ENCODE data around the gene REM2. TPM values are rescaled to one million over a fixed set of nuclear protein-coding genes. Genes with fewer than 3 reads are reported as not detected.
"Not testable (repeated sequence)": the region's sequence is repeated elsewhere in the genome, so short reads cannot be mapped to it uniquely, and the experiment has no call there.

REM2 gene
- total RNA-seq, 1 donor from 2014 or later = under 0.01 TPM

GRCh38 chr14:22910916-22911315 lies 27.9 kb downstream of the REM2 start:
- H3K36me3 ChIP-seq (ENCODE audit: control insufficient read depth in 3 of 3, insufficient read depth in 3 of 3, low read length in 3 of 3) = peaks cover 19 to 36% (median 28%) of the 10 kb centered on the region in 3 donors
- no peaks in the 10 kb centered on the region for H3K9me3 ChIP-seq (ENCODE audit: control insufficient read depth in 3 of 3, low read length in 3 of 3)
- H3K27ac ChIP-seq (ENCODE audit: low read depth, low read length) = no peak overlapping the region
- H3K4me1 ChIP-seq (ENCODE audit: control insufficient read depth in 3 of 3, insufficient read depth in 3 of 3, low read length in 3 of 3) = peaks cover 0 to 2% (median 1%) of the 10 kb centered on the region in 3 donors
- H3K4me3 ChIP-seq (ENCODE audit: low read length in 3 of 3) = no peak overlapping the region
- no peak overlapping the region for H3K9ac ChIP-seq (ENCODE audit: low read depth in 1 of 3, low read length in 3 of 3)
- no peaks in the 10 kb centered on the region for H3K27me3 ChIP-seq (ENCODE audit: control insufficient read depth in 3 of 3, insufficient read depth in 3 of 3, low read length in 3 of 3)

GRCh38 chr14:22914836-22915235 lies 31.8 kb downstream of the REM2 start:
- not testable (repeated sequence) for H3K4me3 ChIP-seq (ENCODE audit: low read length in 3 of 3); H3K9me3 ChIP-seq (ENCODE audit: control insufficient read depth in 3 of 3, low read length in 3 of 3); H3K27ac ChIP-seq (ENCODE audit: low read depth, low read length); H3K27me3 ChIP-seq (ENCODE audit: control insufficient read depth in 3 of 3, insufficient read depth in 3 of 3, low read length in 3 of 3); H3K9ac ChIP-seq (ENCODE audit: low read depth in 1 of 3, low read length in 3 of 3); H3K36me3 ChIP-seq (ENCODE audit: control insufficient read depth in 3 of 3, insufficient read depth in 3 of 3, low read length in 3 of 3)
- peaks cover 11 to 19% (median 11%) of the 10 kb centered on the region in 3 donors for H3K4me1 ChIP-seq (ENCODE audit: control insufficient read depth in 3 of 3, insufficient read depth in 3 of 3, low read length in 3 of 3)

- Histone ChIP-seq H3K27ac (ENCODE audit: low read depth, low read length) (no peak overlapping the region), H3K36me3 (ENCODE audit: control insufficient read depth in 3 of 3, insufficient read depth in 3 of 3, low read length in 3 of 3) (peaks cover 8 to 14% (median 11%) of the 10 kb centered on the region in 3 donors), H3K4me3 (ENCODE audit: low read length in 3 of 3) (no peak overlapping the region), H3K27me3 (ENCODE audit: control insufficient read depth in 3 of 3, insufficient read depth in 3 of 3, low read length in 3 of 3) (no peaks in the 10 kb centered on the region), H3K4me1 (ENCODE audit: control insufficient read depth in 3 of 3, insufficient read depth in 3 of 3, low read length in 3 of 3) (peaks cover 11 to 19% (median 11%) of the 10 kb centered on the region in 3 donors), H3K9ac (ENCODE audit: low read depth in 1 of 3, low read length in 3 of 3) (peak overlapping the region in 1 of 3 donors; percentile 10), H3K9me3 (ENCODE audit: control insufficient read depth in 3 of 3, low read length in 3 of 3) (no peaks in the 10 kb centered on the region)
Measured at GRCh38 chr14:22915886-22916521, 33.0 kb downstream of the REM2 start.

GRCh38 chr14:22918804-22919600 lies 36.0 kb downstream of the REM2 start, which contains the start of gene RBM23:
Gene RBM23 (minus strand): TSS chr14:22919149.
- Histone ChIP-seq H3K4me1 (ENCODE audit: control insufficient read depth in 3 of 3, insufficient read depth in 3 of 3, low read length in 3 of 3) (peaks cover 11 to 19% (median 11%) of the 10 kb centered on the region in 3 donors), H3K4me3 (ENCODE audit: low read length in 3 of 3) (peak within 1 kb of the TSS; percentile 83 to 97 (median 97)), H3K36me3 (ENCODE audit: control insufficient read depth in 3 of 3, insufficient read depth in 3 of 3, low read length in 3 of 3) (peaks cover 27 to 36% (median 31%) of the 10 kb centered on the region in 3 donors)

GRCh38 chr14:22919601-22919921 lies 36.5 kb downstream of the REM2 start:
- Histone ChIP-seq H3K27ac (ENCODE audit: low read depth, low read length) (peak overlapping the region; percentile 99), H3K27me3 (ENCODE audit: control insufficient read depth in 3 of 3, insufficient read depth in 3 of 3, low read length in 3 of 3) (no peaks in the 10 kb centered on the region), H3K36me3 (ENCODE audit: control insufficient read depth in 3 of 3, insufficient read depth in 3 of 3, low read length in 3 of 3) (peaks cover 32 to 38% (median 37%) of the 10 kb centered on the region in 3 donors), H3K9me3 (ENCODE audit: control insufficient read depth in 3 of 3, low read length in 3 of 3) (no peaks in the 10 kb centered on the region), H3K4me3 (ENCODE audit: low read length in 3 of 3) (peak overlapping the region; percentile 60 to 85 (median 73)), H3K9ac (ENCODE audit: low read depth in 1 of 3, low read length in 3 of 3) (peak overlapping the region; percentile 30 to 74 (median 62)), H3K4me1 (ENCODE audit: control insufficient read depth in 3 of 3, insufficient read depth in 3 of 3, low read length in 3 of 3) (peaks cover 11 to 19% (median 11%) of the 10 kb centered on the region in 3 donors)

More at GRCh38 chr14:22918804-22919600, 36.0 kb downstream of the REM2 start, which contains the start of gene RBM23:
- H3K9ac ChIP-seq (ENCODE audit: low read depth in 1 of 3, low read length in 3 of 3) = peak within 1 kb of the TSS; percentile 97 to 100 (median 98)
- H3K9me3 ChIP-seq (ENCODE audit: control insufficient read depth in 3 of 3, low read length in 3 of 3) = no peaks in the 10 kb centered on the region
- H3K27ac ChIP-seq (ENCODE audit: low read depth, low read length) = peak within 1 kb of the TSS; percentile 99
- no peaks in the 10 kb centered on the region for H3K27me3 ChIP-seq (ENCODE audit: control insufficient read depth in 3 of 3, insufficient read depth in 3 of 3, low read length in 3 of 3)

DNA sequence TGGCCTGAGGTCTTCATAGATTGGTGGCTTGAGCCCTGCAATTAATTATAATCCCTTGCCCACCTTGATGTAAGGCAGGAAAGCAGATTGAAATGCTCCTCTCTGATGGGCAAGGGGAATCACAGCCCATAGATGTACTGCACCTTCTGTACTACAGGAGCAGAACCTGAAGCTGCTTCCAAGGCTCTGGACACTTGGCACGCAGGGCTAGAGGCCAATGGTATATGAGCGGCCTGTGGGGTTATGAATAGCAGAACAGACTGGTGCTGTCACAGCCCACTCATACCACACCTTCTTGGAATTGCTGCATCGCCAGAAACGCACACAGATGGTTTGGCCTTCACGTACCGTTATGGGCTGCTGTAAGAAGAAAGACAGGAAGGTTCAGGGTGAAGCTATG lies 37.7 kb downstream of the REM2 start:
- peaks cover 35 to 44% (median 43%) of the 10 kb centered on the region in 3 donors for H3K36me3 ChIP-seq (ENCODE audit: control insufficient read depth in 3 of 3, insufficient read depth in 3 of 3, low read length in 3 of 3)
- H3K27ac ChIP-seq (ENCODE audit: low read depth, low read length) = no peak overlapping the region
- H3K9me3 ChIP-seq (ENCODE audit: control insufficient read depth in 3 of 3, low read length in 3 of 3) = no peaks in the 10 kb centered on the region
- H3K4me1 ChIP-seq (ENCODE audit: control insufficient read depth in 3 of 3, insufficient read depth in 3 of 3, low read length in 3 of 3) = peaks cover 11 to 19% (median 11%) of the 10 kb centered on the region in 3 donors
- H3K27me3 ChIP-seq (ENCODE audit: control insufficient read depth in 3 of 3, insufficient read depth in 3 of 3, low read length in 3 of 3) = no peaks in the 10 kb centered on the region
- H3K4me3 ChIP-seq (ENCODE audit: low read length in 3 of 3) = no peak overlapping the region
- no peak overlapping the region for H3K9ac ChIP-seq (ENCODE audit: low read depth in 1 of 3, low read length in 3 of 3)

DNA sequence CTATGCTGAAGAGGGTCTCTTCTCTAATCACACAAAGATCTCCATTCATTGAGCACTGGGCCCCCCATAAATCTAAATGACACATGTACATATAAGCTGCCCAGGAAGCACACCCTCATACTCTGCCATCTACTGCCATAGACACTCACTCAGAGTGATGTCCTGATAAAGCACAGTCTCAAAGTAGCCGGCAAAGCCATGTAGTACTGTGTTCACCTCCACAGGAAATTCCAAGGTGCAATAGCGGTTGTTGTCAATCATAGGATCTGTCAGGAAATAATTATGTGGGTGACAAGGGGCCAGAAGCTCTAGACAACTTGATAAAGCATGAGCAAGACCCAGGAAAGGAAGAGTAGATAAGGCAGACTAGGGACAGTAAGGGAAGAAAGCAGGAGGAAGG lies 39.3 kb downstream of the REM2 start:
- peaks cover 4 to 13% (median 9%) of the 10 kb centered on the region in 3 donors for H3K4me1 ChIP-seq (ENCODE audit: control insufficient read depth in 3 of 3, insufficient read depth in 3 of 3, low read length in 3 of 3)
- no peaks in the 10 kb centered on the region for H3K9me3 ChIP-seq (ENCODE audit: control insufficient read depth in 3 of 3, low read length in 3 of 3)
- no peaks in the 10 kb centered on the region for H3K27me3 ChIP-seq (ENCODE audit: control insufficient read depth in 3 of 3, insufficient read depth in 3 of 3, low read length in 3 of 3)
- H3K36me3 ChIP-seq (ENCODE audit: control insufficient read depth in 3 of 3, insufficient read depth in 3 of 3, low read length in 3 of 3) = peaks cover 43 to 54% (median 53%) of the 10 kb centered on the region in 3 donors
- H3K9ac ChIP-seq (ENCODE audit: low read depth in 1 of 3, low read length in 3 of 3) = no peak overlapping the region
- H3K27ac ChIP-seq (ENCODE audit: low read depth, low read length) = no peak overlapping the region
- no peak overlapping the region for H3K4me3 ChIP-seq (ENCODE audit: low read length in 3 of 3)

- H3K4me1 ChIP-seq (ENCODE audit: control insufficient read depth in 3 of 3, insufficient read depth in 3 of 3, low read length in 3 of 3) = peaks cover 10 to 21% (median 11%) of the 10 kb centered on the region in 3 donors
- peaks cover 44 to 56% (median 55%) of the 10 kb centered on the region in 3 donors for H3K36me3 ChIP-seq (ENCODE audit: control insufficient read depth in 3 of 3, insufficient read depth in 3 of 3, low read length in 3 of 3)
- H3K9me3 ChIP-seq (ENCODE audit: control insufficient read depth in 3 of 3, low read length in 3 of 3) = no peaks in the 10 kb centered on the region
- no peaks in the 10 kb centered on the region for H3K27me3 ChIP-seq (ENCODE audit: control insufficient read depth in 3 of 3, insufficient read depth in 3 of 3, low read length in 3 of 3)
- H3K9ac ChIP-seq (ENCODE audit: low read depth in 1 of 3, low read length in 3 of 3) = no peak overlapping the region
- H3K4me3 ChIP-seq (ENCODE audit: low read length in 3 of 3) = no peak overlapping the region
- no peak overlapping the region for H3K27ac ChIP-seq (ENCODE audit: low read depth, low read length)
Measured at GRCh38 chr14:22923746-22924145, 40.7 kb downstream of the REM2 start.

GRCh38 chr14:22925513-22925912 lies 42.5 kb downstream of the REM2 start:
- Histone ChIP-seq H3K4me3 (ENCODE audit: low read length in 3 of 3) (no peak overlapping the region), H3K9ac (ENCODE audit: low read depth in 1 of 3, low read length in 3 of 3) (no peak overlapping the region), H3K4me1 (ENCODE audit: control insufficient read depth in 3 of 3, insufficient read depth in 3 of 3, low read length in 3 of 3) (peaks cover 16 to 23% (median 20%) of the 10 kb centered on the region in 3 donors), H3K27me3 (ENCODE audit: control insufficient read depth in 3 of 3, insufficient read depth in 3 of 3, low read length in 3 of 3) (no peaks in the 10 kb centered on the region), H3K36me3 (ENCODE audit: control insufficient read depth in 3 of 3, insufficient read depth in 3 of 3, low read length in 3 of 3) (peaks cover 41 to 52% (median 51%) of the 10 kb centered on the region in 3 donors), H3K9me3 (ENCODE audit: control insufficient read depth in 3 of 3, low read length in 3 of 3) (no peaks in the 10 kb centered on the region), H3K27ac (ENCODE audit: low read depth, low read length) (no peak overlapping the region)

DNA sequence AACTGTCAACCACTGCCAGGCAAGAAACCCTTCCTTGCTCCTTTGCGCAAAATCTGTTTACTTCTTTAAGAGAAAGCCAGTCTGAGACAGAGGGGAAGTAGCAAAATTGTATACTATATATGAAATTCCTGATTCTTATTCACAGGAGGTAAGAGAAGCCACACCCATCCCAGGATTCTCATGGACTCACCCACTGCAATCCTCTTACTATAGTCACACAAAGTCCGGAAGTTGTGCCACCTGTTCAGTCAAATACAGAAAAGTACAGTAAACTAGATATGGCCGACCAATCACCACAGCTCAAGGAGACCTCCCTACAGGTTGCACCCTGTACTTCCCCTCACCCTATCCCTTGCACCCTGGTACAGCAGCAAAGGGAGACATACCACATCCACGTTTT lies 43.3 kb downstream of the REM2 start:
- Histone ChIP-seq H3K36me3 (ENCODE audit: control insufficient read depth in 3 of 3, insufficient read depth in 3 of 3, low read length in 3 of 3) (peaks cover 34 to 44% (median 43%) of the 10 kb centered on the region in 3 donors), H3K4me1 (ENCODE audit: control insufficient read depth in 3 of 3, insufficient read depth in 3 of 3, low read length in 3 of 3) (peaks cover 17 to 24% (median 21%) of the 10 kb centered on the region in 3 donors), H3K4me3 (ENCODE audit: low read length in 3 of 3) (no peak overlapping the region), H3K27ac (ENCODE audit: low read depth, low read length) (no peak overlapping the region), H3K9me3 (ENCODE audit: control insufficient read depth in 3 of 3, low read length in 3 of 3) (no peaks in the 10 kb centered on the region), H3K9ac (ENCODE audit: low read depth in 1 of 3, low read length in 3 of 3) (no peak overlapping the region), H3K27me3 (ENCODE audit: control insufficient read depth in 3 of 3, insufficient read depth in 3 of 3, low read length in 3 of 3) (no peaks in the 10 kb centered on the region)

Data from skeletal muscle tissue (tissue), 4 donors.